Right kidney (tissue), 1 donor: Measurements from ENCODE around the gene E2F8.
A peak's percentile ranks its signal among the peaks of the same experiment; 100 is the strongest.

Source experiments
- DNase-seq: peaks from one replicate; pipeline ENCODE4 v3.0.0-alpha.2; 2016

Gene E2F8

DNA sequence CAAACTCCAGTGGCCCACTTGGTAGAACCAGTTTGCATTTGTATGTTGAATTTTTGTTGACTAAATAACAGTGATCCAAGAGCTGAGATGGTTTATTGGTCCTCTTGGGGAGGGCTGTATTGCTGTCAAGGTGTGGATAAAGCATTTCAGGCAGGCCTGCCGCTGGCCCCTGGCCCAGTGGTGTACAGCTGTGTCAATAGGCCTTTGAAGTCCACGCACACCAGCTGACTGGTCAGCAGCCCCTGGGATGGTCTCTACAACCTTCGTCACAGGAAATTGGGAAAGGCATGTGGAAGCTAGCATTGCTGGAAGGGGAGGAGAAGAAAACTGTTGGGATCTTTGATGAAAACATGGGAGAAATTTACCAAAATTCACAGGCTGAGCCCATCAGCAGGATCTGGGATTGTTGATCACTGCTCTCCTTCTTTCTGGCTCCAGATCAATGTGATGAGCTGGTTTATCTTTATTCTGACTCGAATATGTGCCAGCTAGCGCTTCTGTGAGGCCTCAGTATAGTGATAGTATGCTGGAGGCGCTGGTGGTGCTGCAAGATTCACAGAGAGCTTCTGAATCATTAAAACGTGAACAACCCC lies 12.5 kb upstream of the E2F8 start:
- no peak for DNase-seq

DNA sequence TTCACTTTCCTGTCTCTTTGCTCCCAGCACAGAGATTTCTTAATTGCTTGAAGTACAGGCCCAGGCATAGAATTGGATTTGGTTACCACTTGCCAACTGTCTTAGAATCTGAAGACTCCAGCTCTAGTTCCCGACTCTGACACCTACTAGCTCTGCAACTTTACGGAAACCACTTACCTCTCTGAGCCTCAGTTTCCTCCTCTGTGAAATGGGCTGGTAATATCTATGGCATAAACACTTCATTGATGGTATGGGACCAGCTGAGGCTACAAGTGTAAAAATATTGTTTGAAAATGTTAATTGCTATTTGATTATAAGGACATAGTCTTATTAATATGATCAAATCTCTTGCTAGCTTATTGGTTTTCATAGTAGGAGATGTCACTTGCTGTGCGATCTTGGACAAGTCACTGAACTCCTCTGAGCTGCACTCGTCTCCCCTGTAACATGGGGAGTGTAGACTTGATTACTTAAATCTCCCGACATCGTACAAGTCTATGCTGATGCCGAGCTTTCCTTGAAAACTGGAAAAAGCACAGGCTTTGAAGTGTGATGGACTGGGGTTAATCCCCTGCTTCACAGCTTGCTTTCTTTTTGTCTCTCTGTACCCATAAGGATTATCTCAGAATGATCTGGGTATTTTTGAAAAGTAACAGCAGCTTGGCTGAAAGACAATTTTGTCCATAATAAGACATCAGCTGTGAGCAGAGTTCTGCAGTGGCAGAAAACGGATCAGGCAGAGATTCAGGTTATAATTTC lies 11.8 kb upstream of the E2F8 start:
- DNase-seq = no peak

GRCh38 chr11:19251577-19251976 lies 10.8 kb upstream of the E2F8 start:
- no peak for DNase-seq

- no peak for DNase-seq
Observed at GRCh38 chr11:19246816-19247215, 6.1 kb upstream of the E2F8 start.

DNA sequence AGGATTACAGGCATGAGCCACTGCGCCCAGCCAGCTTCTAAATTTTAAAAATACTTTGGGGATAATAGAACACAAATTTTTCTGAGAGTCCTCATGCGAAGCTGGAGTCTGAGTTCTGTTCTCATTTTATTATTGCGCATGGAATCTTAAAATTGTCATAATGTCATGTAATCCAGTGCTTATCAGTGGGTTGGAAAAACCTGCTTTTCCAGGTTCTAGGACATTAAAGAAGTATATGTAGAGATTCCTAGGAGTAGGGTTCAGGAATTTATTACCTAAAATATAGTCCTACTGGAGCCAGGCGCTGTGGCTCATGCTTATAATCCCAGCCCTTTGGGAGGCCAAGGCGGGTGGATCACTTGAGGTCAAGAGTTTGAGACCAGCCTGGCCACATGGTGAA lies 4.6 kb upstream of the E2F8 start:
- DNase-seq = no peak

DNA sequence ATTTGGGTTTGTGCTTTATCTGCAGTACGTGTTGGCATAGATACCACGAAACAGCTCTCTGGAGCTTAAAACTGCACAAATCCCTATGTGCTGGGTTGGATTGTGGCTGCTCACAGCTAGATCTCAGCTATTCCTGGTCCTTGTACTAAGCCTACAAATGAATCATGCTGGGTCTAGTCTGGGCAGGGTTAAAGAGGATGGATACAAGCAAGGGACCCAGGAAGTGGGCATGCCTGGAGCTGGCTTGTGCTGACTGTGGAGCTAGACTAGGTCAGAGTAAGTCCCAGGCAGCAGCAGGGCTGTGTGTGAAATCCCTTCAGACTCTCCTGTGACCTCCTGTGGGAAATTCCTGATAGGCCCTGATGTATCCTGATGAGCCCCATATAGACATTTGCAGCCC lies 3.9 kb upstream of the E2F8 start:
- DNase-seq = no peak

DNA sequence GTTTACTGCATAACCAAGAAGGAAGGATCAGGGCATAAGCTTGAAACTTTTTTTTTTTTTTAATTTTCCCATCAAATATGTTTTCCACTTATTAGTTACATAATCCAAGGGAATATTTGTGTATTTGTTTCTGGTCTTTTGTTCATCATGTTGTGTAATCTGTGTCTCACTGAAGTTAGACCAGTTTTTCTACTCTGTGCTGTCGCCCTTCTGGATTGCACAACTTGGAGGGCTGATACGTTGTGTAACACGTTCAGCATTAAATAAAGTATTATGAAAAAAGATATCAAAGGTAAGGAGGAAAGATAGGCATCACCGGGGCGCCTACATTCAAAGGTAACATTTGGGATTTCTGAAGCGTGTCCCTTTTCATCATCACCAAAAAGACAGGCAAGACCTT lies 3.3 kb upstream of the E2F8 start:
- DNase-seq = no peak

DNA sequence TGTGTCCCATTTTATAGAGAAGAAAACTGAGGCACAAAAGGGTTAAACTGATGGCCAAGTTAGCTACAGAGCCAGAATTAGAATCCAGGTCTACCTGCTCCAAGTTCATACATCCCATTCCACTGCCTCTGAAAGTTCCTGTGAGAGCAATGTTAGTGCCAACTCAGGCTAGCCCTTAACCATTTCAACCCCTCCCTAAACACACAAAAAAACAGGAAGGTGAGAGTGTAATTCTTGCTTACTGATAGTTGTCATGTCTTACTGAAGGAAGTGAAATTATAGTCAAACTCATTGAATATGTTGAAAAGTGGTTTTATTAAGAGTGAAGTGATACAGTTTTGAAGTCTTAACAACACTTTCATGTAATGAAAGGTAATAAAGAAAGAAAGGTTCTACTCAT lies 2.9 kb upstream of the E2F8 start:
- no peak for DNase-seq

DNA sequence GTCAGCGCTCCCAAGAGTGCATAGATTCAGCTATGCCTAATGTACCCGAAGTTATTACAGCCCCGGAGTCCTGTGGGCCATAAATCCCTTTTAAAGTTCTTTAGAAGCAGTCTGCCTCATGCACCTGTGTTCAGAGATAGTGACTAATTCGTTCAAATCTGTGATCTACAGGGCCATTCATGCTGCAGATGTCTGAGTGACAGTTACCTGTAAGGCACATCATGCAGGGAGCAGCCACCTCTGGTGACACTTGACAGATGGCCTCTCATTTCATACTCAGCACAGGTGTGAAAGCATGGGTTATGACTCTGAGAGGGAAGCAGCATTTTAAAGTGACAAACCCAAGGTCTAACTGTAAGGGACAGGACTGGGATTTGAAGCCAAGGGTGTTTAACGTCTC lies 2.4 kb upstream of the E2F8 start:
- no peak for DNase-seq

DNA sequence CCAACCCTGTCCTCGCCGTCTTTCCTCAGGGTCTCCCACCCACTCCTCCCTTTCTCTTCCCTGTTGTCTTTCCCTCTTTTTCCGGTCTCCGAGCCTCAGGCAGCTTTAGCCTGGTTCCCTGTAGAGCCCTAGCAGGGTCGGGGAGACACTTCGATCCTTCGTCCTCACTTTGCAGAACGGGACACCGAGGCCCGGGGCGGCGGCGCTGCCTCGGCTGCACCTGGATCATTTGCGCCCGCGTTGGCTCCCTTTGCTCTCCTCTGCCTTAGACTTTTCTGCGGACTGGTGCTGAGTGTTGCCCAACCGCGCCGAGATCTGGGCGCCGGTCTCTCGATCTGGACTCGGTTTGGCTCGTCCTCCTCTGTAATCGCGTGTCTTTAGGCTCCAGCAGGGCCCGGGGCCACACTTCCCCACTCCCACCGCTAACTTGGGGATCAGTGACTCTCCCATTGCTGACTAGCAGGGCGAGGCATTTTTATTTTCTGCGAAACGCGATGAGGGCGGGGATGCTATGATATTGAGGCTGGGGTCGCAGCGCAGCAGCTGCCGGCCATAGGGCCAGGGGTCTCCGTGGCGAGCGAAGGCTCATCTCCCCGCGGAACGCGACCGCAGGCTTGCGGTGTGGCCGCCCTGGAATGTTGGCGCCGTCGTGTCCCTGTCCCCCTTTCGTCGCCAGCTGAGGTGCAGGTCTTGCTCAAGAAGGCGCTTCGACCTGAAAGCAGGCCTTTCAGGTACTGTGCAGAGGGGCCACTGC lies 1.6 kb upstream of the E2F8 start:
- DNase-seq = peak; percentile 64

- peak; percentile 68 for DNase-seq
Observed at GRCh38 chr11:19241260-19242178, 774 bp upstream of the E2F8 start.

DNA sequence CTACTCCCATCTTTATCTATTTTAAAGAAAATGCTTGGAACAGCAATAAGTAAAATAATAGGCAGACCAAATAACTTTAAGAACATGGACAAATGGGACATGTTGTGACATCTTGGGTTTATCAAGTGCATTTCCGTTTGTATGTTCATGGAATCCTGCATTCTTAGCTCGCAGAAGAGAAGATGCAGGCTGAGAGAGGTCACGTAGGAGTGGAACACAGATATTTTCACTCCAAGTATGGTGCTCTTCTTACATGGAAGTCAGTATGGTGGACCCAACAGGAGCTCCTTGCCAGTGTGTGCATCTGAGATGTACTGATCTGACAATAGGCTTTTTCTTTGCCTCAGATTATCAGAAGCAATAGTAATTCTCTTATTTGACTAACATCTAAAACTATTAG lies 1.7 kb downstream of the E2F8 start:
- no peak for DNase-seq

- DNase-seq = no peak
Observed at GRCh38 chr11:19237813-19238212, 2.9 kb downstream of the E2F8 start.

DNA sequence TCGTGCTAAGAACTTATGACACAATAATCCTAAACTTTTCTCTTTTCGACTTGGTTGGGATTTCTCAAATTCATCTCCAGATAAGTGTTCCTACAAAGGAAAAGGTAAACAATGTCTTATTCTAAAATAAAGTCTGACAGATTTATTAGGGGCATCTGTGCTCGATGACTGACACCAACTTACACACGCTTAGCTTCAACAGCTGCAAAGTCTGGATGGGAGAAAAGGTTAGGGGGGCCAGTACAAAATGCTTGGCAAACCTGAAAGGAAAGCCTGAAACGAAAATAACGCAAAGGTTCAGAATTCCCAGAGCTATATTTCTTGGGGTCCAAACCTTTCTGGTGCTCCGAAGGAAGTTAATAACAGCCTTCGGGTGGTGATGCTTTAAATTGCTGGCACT lies 3.4 kb downstream of the E2F8 start:
- no peak for DNase-seq

GRCh38 chr11:19234231-19234817 lies 6.4 kb downstream of the E2F8 start:
- DNase-seq = no peak

GRCh38 chr11:19232910-19233503 lies 7.7 kb downstream of the E2F8 start:
- no peak for DNase-seq

GRCh38 chr11:19229671-19230070 lies 11.1 kb downstream of the E2F8 start:
- no peak for DNase-seq

GRCh38 chr11:19228968-19229367 lies 11.8 kb downstream of the E2F8 start:
- no peak for DNase-seq

GRCh38 chr11:19226378-19227195 lies 14.2 kb downstream of the E2F8 start:
- no peak for DNase-seq

GRCh38 chr11:19225581-19225980 lies 15.2 kb downstream of the E2F8 start:
- DNase-seq = no peak

DNA sequence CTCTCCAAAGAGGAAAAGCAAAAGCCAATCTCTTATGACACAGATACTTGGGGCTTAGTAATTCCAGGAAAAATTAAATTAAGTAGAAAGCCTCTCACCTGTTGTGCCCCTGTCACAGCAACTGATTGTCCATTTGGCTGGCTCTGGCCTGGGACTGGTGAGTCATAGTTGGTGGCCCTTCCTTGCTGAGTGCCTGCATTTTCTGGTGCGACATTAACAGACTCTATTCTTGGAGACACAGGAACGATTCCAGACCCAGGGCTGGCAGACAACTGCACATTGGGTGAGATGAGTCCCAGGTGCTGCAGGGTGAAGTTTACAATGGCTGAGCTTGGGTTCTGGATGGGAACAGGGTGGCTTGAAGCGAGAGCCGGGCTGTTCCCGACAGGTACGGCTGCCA lies 15.6 kb downstream of the E2F8 start:
- no peak for DNase-seq
